Measurements from ENCODE around the gene GRIFIN.

The GRIFIN gene

DNA sequence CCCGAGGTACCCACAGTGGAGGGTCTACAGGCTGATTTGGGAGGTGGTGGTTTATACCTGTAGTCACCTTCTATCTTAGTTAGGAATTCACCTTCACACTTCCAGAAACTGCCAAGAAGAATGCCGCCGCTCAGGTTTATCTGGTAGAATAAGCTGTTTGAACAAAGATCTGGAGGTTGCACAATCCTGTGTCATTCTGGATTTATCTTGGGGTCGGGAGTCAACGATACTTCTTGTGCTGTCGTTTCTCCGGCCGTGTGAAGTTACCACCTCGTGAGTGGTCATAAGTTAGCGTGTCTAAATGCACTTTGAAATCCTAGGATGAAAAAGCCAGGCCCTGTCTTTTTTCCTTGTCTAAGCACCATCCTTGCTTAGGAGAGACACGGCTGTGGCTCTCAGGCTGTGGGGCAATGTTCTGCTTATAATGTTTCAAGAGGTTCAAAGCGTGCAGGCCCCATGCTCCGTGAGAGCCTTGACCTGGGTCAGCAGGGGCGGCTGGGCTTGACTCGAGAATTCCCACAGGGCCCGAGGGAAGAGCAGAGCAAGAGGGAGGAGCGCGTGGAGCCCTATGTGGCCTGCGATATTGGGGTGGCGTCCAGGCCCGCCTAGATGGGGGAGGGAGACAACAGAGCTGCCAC lies 35.5 kb downstream of the GRIFIN start:
- no peak for DNase-seq (ENCODE audit: low read depth in 2 of 2)
- TF ChIP-seq, protein P1, sequence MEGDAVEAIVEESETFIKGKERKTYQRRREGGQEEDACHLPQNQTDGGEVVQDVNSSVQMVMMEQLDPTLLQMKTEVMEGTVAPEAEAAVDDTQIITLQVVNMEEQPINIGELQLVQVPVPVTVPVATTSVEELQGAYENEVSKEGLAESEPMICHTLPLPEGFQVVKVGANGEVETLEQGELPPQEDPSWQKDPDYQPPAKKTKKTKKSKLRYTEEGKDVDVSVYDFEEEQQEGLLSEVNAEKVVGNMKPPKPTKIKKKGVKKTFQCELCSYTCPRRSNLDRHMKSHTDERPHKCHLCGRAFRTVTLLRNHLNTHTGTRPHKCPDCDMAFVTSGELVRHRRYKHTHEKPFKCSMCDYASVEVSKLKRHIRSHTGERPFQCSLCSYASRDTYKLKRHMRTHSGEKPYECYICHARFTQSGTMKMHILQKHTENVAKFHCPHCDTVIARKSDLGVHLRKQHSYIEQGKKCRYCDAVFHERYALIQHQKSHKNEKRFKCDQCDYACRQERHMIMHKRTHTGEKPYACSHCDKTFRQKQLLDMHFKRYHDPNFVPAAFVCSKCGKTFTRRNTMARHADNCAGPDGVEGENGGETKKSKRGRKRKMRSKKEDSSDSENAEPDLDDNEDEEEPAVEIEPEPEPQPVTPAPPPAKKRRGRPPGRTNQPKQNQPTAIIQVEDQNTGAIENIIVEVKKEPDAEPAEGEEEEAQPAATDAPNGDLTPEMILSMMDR (IDR thresholded peaks at IDR 0.05; ENCODE audit: low read depth, low read length) = no peak
- no peak overlapping the region for H3K4me3 ChIP-seq (replicated peaks in 1 of 2; ENCODE audit: low read depth in 2 of 2, low read length in 2 of 2)

DNA sequence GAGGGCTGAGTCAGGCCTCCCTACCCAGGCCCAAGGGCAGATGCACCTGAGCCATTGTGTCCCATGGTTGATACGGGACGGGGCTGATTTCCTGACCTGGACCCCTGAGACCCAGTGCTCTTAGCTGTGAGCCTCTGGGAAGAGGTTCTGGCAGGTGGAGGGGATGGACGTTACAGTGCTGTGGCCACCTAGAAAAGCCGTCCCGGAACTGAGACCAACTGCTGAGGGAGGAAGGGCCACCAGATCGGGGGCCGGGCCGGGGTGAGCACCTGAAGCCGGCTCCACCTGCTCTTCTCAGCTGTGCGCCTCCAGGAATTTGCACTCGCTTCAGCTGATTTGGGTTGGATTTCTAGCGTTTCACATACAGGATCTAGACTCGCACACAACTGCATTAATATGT lies 37.4 kb downstream of the GRIFIN start:
- TF ChIP-seq, protein P1 (IDR thresholded peaks at IDR 0.05; ENCODE audit: low read depth, low read length) = no peak
- no peak for DNase-seq (ENCODE audit: low read depth in 2 of 2)
- no peak overlapping the region for H3K4me3 ChIP-seq (replicated peaks in 1 of 2; ENCODE audit: low read depth in 2 of 2, low read length in 2 of 2)

DNA sequence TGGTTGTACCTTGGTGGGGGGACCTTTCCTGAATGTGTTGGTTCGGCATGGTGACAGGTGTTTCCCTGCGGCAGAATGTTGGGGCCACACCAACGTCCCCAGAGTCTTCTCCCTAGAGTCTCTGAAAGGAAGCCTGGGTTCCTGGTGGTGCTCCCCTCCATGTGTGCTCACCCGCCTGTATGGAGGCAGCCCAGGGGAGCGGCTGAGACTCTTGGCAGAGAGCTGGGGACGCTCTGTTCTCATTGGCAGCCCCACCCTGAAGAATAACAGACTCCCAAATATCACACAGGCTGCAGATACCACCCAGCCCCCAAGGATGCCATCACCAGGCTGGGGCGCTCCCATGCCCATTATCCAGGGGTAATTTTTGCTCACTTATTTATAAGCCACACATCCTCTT lies 38.0 kb downstream of the GRIFIN start:
- no peak overlapping the region for H3K4me3 ChIP-seq (replicated peaks in 1 of 2; ENCODE audit: low read depth in 2 of 2, low read length in 2 of 2)
- DNase-seq (ENCODE audit: low read depth in 2 of 2) = no peak
- TF ChIP-seq, protein P1 (IDR thresholded peaks at IDR 0.05; ENCODE audit: low read depth, low read length) = no peak

DNA sequence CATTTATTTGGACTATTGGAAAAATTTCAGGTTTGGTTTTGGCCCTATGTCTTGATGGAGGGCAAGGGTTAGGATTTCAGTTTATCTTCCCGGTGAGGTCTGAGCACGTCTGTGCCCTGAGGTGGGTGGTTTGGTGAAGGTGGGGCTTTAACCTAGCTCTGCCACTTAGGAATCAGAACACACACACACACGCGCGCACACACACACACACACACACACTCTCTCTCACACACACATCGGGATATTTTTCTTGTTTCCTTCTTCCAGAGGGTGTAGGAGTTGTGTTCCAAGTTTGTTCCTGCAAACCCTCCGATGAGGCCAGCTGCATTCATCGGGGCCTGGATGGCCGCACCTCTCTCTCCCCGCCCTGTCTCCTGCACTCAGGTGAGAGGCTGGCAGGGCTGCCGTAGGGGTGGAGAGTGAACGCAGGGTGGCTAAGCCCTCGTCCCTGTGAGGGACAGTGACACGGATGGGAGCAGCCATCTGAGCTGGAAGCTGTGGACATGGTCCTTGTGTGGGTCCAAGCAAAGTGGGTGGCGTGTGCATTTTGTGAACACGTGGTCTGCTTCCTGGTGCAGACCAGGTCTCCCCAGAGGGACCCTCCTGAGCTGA lies 38.6 kb downstream of the GRIFIN start:
- H3K4me3 ChIP-seq (replicated peaks in 1 of 2; ENCODE audit: low read depth in 2 of 2, low read length in 2 of 2) = no peak overlapping the region
- DNase-seq (ENCODE audit: low read depth in 2 of 2) = no peak
- TF ChIP-seq, protein P1 (IDR thresholded peaks at IDR 0.05; ENCODE audit: low read depth, low read length) = no peak

DNA sequence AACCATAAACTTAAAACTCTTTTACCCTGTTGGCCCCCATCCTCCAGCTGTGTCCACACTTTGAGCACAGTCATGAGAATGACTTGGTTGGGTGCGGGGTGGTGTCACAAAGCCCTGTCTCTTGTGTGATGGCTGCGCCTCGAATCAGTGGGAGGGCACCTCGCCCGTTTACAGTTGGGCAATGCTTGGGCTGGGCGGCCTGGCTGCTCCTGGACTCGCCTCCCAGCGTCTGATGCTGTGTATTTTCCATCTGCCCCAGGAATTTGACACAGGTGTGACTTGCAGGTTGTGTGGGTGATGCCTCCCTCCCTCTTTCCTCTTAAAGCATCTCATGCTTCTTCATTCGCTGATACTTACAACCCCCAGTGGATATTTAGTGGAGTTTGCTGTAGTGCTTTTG lies 39.1 kb downstream of the GRIFIN start:
- DNase-seq (ENCODE audit: low read depth in 2 of 2) = no peak
- TF ChIP-seq, protein P1 (IDR thresholded peaks at IDR 0.05; ENCODE audit: low read depth, low read length) = no peak
- no peak overlapping the region for H3K4me3 ChIP-seq (replicated peaks in 1 of 2; ENCODE audit: low read depth in 2 of 2, low read length in 2 of 2)

DNA sequence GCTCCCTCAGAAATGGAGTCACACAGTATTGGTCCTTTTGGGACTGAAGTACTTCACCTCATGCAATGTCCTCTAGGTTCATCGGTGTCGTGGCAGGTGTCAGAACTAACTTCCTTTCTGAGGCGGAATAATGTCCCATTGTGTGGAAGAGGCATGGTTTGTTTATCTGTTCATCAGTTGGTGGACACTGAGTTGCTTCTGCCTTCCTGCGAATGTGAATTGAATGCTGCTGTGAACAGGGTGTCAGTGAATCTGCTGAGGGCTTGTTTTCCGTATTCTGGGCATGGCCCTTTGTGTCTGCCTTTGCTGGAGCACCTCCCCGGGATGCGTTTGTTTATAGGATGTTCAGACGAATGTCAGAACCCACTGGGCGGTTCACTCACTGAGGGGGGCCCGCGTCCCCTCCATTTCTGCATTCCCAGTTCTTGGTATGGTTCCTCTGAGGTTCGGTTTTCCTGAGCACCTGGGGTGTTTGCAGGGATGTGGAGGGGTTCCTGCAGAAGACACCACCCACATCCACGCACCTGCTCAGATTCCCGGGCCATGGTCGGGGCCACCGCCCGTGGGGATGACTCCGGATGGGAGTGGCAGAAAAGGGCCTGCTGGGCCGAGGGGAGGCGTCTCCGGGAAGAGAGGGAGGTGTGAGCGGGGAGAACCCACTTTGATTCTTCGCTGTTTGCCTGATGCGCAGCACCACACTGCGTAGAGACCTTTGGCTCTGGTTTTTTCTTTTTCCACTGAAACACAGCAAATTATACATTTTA lies 39.7 kb downstream of the GRIFIN start:
- H3K4me3 ChIP-seq (replicated peaks in 1 of 2; ENCODE audit: low read depth in 2 of 2, low read length in 2 of 2) = no peak overlapping the region
- DNase-seq (ENCODE audit: low read depth in 2 of 2) = no peak
- TF ChIP-seq, protein P1 (IDR thresholded peaks at IDR 0.05; ENCODE audit: low read depth, low read length) = no peak

Measured in cardiac fibroblast (primary cell).